ENCODE measurements around the gene EWSR1. TPM values are rescaled to one million over a fixed set of nuclear protein-coding genes. Genes with fewer than 3 reads are reported as not detected.

Gene EWSR1
- total and polyA plus RNA-seq, 7 donors = 78.5 to 230 (median 152) TPM

- peak; percentile 59 to 72 (median 69) for ATAC-seq
- Histone ChIP-seq H3K27ac (peak overlapping the region; percentile 100), H3K4me1 (peaks cover 53% of the 10 kb centered on the region), H3K36me3 (ENCODE audit: insufficient read depth in 1 of 2, low read depth in 1 of 2) (peaks cover 0 to 44% of the 10 kb centered on the region in 2 donors), H3K9me3 (no peaks in the 10 kb centered on the region), H3K27me3 (ENCODE audit: insufficient read depth in 3 of 3, low read length in 2 of 3) (no peaks in the 10 kb centered on the region), H3K4me3 (peak overlapping the region; percentile 94)
- 0% methylated on average over 33 to 51 of the region's 51 CpGs for WGBS, 3 donors
- TF ChIP-seq CTCF (IDR thresholded peaks at IDR 0.05) = no peak
- intact Hi-C loops (cut with DNase I) = loop anchor here in 1 of 2 donors (5.0 kb wide), 1 partner anchor 39 kb away; the partner anchor contains the start of gene GAS2L1
- peak; percentile 81 to 89 for DNase-seq
Observed at GRCh38 chr22:29268511-29269229, 602 bp downstream of the EWSR1 start.

GRCh38 chr22:29269230-29269604 lies 1.1 kb downstream of the EWSR1 start:
- H3K27ac ChIP-seq = peak overlapping the region; percentile 100
- no peaks in the 10 kb centered on the region for H3K9me3 ChIP-seq
- peak overlapping the region; percentile 94 for H3K4me3 ChIP-seq
- no peak for ATAC-seq
- peaks cover 3 to 45% of the 10 kb centered on the region in 2 donors for H3K36me3 ChIP-seq (ENCODE audit: insufficient read depth in 1 of 2, low read depth in 1 of 2)
- DNase-seq = no peak
- peaks cover 53% of the 10 kb centered on the region for H3K4me1 ChIP-seq
- TF ChIP-seq CTCF (IDR thresholded peaks at IDR 0.05) = no peak
- intact Hi-C loops (cut with DNase I) = loop anchor here in 1 of 2 donors (5.0 kb wide), 1 partner anchor 38 kb away; the partner anchor contains the start of gene GAS2L1
- 1 to 2% (median 1%) methylated on average over 14 of the region's 14 CpGs for WGBS, 3 donors
- H3K27me3 ChIP-seq (ENCODE audit: insufficient read depth in 3 of 3, low read length in 2 of 3) = no peaks in the 10 kb centered on the region

- intact Hi-C loops (cut with DNase I) = loop anchor here in 1 of 2 donors (5.0 kb wide), 1 partner anchor 37 kb away; the partner anchor contains the start of gene GAS2L1
- Histone ChIP-seq H3K4me3 (peak overlapping the region; percentile 94), H3K27ac (peak overlapping the region; percentile 44), H3K27me3 (ENCODE audit: insufficient read depth in 3 of 3, low read length in 2 of 3) (no peaks in the 10 kb centered on the region), H3K36me3 (ENCODE audit: insufficient read depth in 1 of 2, low read depth in 1 of 2) (peaks cover 6 to 45% of the 10 kb centered on the region in 2 donors), H3K9me3 (no peaks in the 10 kb centered on the region), H3K4me1 (peaks cover 58% of the 10 kb centered on the region)
- 9 to 14% (median 9%) methylated on average over 13 of the region's 13 CpGs for WGBS, 3 donors
- TF ChIP-seq CTCF (IDR thresholded peaks at IDR 0.05) = no peak
- DNase-seq (no peak), ATAC-seq (no peak)
Observed at GRCh38 chr22:29269731-29270474, 1.8 kb downstream of the EWSR1 start.

- intact Hi-C loops (cut with DNase I) = no loop called here
- H3K27me3 ChIP-seq (ENCODE audit: insufficient read depth in 3 of 3, low read length in 2 of 3) = no peaks in the 10 kb centered on the region
- H3K27ac ChIP-seq = peak overlapping the region; percentile 44
- H3K4me1 ChIP-seq = peaks cover 66% of the 10 kb centered on the region
- no peaks in the 10 kb centered on the region for H3K9me3 ChIP-seq
- DNase-seq = no peak
- no peak for TF ChIP-seq CTCF (IDR thresholded peaks at IDR 0.05)
- 8 to 20% (median 12%) methylated on average over 9 of the region's 9 CpGs for WGBS, 3 donors
- ATAC-seq = no peak
- peak overlapping the region; percentile 94 for H3K4me3 ChIP-seq
- H3K36me3 ChIP-seq (ENCODE audit: insufficient read depth in 1 of 2, low read depth in 1 of 2) = peaks cover 6 to 45% of the 10 kb centered on the region in 2 donors
Observed at GRCh38 chr22:29270475-29271271, 2.6 kb downstream of the EWSR1 start.

Measured in psoas muscle (tissue), 8 donors.